T-cell (primary cell): ENCODE data around the gene CD300LG. TPM values are rescaled to one million over a fixed set of nuclear protein-coding genes. Genes with fewer than 3 reads are reported as not detected.
"Not testable (repeated sequence)": the region's sequence is repeated elsewhere in the genome, so short reads cannot be mapped to it uniquely, and the experiment has no call there.

Experiments
- ATAC-seq, 4 experiments: fragments of 200-7000 bp in 3 of 4; fragments of 150-1000 bp in 1 of 4; cut with Tn5 transposase; replicated peaks in 1 of 4; 1 replicate in 3 of 4; 2 replicates in 1 of 4; pipeline ENCODE4 v1.10.0; 2021; ENCODE audit warnings: moderate library complexity in 3 of 4, mild to moderate bottlenecking in 2 of 4, moderate number of reproducible peaks in 1 of 4
- CTCF ChIA-PET, 2 donors: fragments of 300-600 bp; sonication (Branson Sonifier 250); formaldehyde crosslinking; loops; one replicate each; lab custom pipeline; 2022; ENCODE audit warnings: antibody characterized with exemption in 2 of 2; lab: Charles Lee
- POLR2A ChIA-PET, 2 donors: fragments of 300-600 bp; sonication (Branson Sonifier 250); formaldehyde crosslinking; loops; one replicate each; lab custom pipeline; 2022; ENCODE audit warnings: antibody characterized with exemption in 2 of 2; lab: Charles Lee
- DNase-seq, 35 experiments: peaks; one replicate each; pipeline versions ENCODE4 v3.0.0 to v3.0.0-alpha.2; 2013 to 2023
- H3K27ac ChIP-seq: one replicate; pipeline ENCODE4 v1.5.1; 2013; ENCODE audit warnings: low read length
- H3K27me3 ChIP-seq, 2 experiments: replicated peaks in 1 of 2; 1 replicate in 1 of 2; 2 replicates in 1 of 2; pipeline versions ENCODE4 v1.6.1 to v1.7.0; 2013; ENCODE audit warnings: low read length in 1 of 2, mixed read lengths in 1 of 2; ENCODE audit not compliant: control insufficient read depth in 2 of 2, insufficient read depth in 2 of 2; ENCODE audit errors: extremely low read depth in 1 of 2
- H3K36me3 ChIP-seq, 2 donors: 1 replicate in 1 of 2; 2 replicates in 1 of 2; pipeline versions ENCODE4 v1.6.1 to v1.7.0; 2013; ENCODE audit warnings: low read length in 1 of 2; ENCODE audit not compliant: control insufficient read depth in 2 of 2, insufficient read depth in 1 of 2; ENCODE audit errors: extremely low read depth in 1 of 2
- H3K4me1 ChIP-seq, 2 experiments: 1 replicate in 1 of 2; 2 replicates in 1 of 2; pipeline versions ENCODE4 v1.6.1 to v1.7.0; 2013; ENCODE audit warnings: low read length in 2 of 2, mixed read lengths in 1 of 2; ENCODE audit not compliant: insufficient read depth in 2 of 2, control insufficient read depth in 1 of 2; ENCODE audit errors: extremely low read depth in 1 of 2
- H3K4me3 ChIP-seq, 2 donors: 1 replicate in 1 of 2; 2 replicates in 1 of 2; pipeline versions ENCODE4 v1.5.1 to v1.7.0; 2013; ENCODE audit warnings: mild to moderate bottlenecking in 2 of 2, low read length in 1 of 2, moderate library complexity in 1 of 2; ENCODE audit not compliant: control insufficient read depth in 1 of 2; ENCODE audit errors: extremely low read depth in 1 of 2
- H3K9me3 ChIP-seq: 2 replicates; pipeline ENCODE4 v1.7.0; 2013
- H3K27ac Mint-ChIP-seq, 2 donors: one replicate each; pipeline ENCODE4 v1.8.0; 2020 to 2021; ENCODE audit warnings: mild to moderate bottlenecking in 2 of 2, mixed read lengths in 2 of 2
- H3K27me3 Mint-ChIP-seq, 2 donors: one replicate each; pipeline ENCODE4 v1.8.0; 2021 to 2022; ENCODE audit warnings: mixed read lengths in 2 of 2
- H3K36me3 Mint-ChIP-seq: one replicate; pipeline ENCODE4 v1.8.0; 2021; ENCODE audit warnings: mixed read lengths
- H3K4me1 Mint-ChIP-seq, 3 donors: one replicate each; pipeline ENCODE4 v1.8.0; 2020 to 2022; ENCODE audit warnings: mixed read lengths in 3 of 3, mild to moderate bottlenecking in 1 of 3
- H3K4me3 Mint-ChIP-seq, 3 donors: one replicate each; pipeline ENCODE4 v1.8.0; 2020 to 2022; ENCODE audit warnings: mild to moderate bottlenecking in 3 of 3, mixed read lengths in 3 of 3, moderate library complexity in 3 of 3
- H3K9me3 Mint-ChIP-seq, 3 donors: one replicate each; pipeline ENCODE4 v1.8.0; 2020 to 2022; ENCODE audit warnings: mixed read lengths in 3 of 3
- WGBS: methylation state at CpG from one replicate; pipeline ENCODE4 v1.1.5; 2013; ENCODE audit warnings: missing lambda C conversion rate; ENCODE audit not compliant: insufficient coverage; 5-methylcytosine and 5-hydroxymethylcytosine counted together
- total RNA-seq, 35 experiments: library from RNA in 6 of 35; stranded (reverse) in 6 of 35; fragments of 120-200 nt in 1 of 35; gene quantifications; one replicate each; pipeline versions ENCODE4 v1.2.1 to v1.2.4 and lab custom pipeline; 2013 to 2026

The CD300LG gene
- total RNA-seq, 5 donors from 2014 or later (not counting 1 experiment from before 2014, with no cell fraction given) = not detected

GRCh38 chr17:43869031-43869430 is 22.1 kb downstream of the CD300LG start:
- H3K27ac ChIP-seq, POLR2A ChIA-PET, H3K36me3 ChIP-seq, CTCF ChIA-PET, H3K4me3 ChIP-seq, H3K4me1 Mint-ChIP-seq, H3K4me1 ChIP-seq, H3K36me3 Mint-ChIP-seq, H3K27ac Mint-ChIP-seq, H3K9me3 Mint-ChIP-seq, DNase-seq, H3K9me3 ChIP-seq, ATAC-seq, H3K4me3 Mint-ChIP-seq: not testable (repeated sequence)
- WGBS = 100% methylated on average over 1 of the region's 6 CpGs
- H3K27me3 Mint-ChIP-seq = peaks cover 16 to 31% of the 10 kb centered on the region in 2 donors
- H3K27me3 ChIP-seq = peaks cover 0 to 24% of the 10 kb centered on the region in 2 experiments

- Mint-ChIP-seq H3K4me3 (no peak overlapping the region), H3K27me3 (peaks cover 16 to 34% of the 10 kb centered on the region in 2 donors), H3K27ac (no peak overlapping the region), H3K4me1 (no peaks in the 10 kb centered on the region), H3K9me3 (no peaks in the 10 kb centered on the region), H3K36me3 (no peaks in the 10 kb centered on the region)
- ATAC-seq (no peak), DNase-seq (no peak)
- ChIA-PET CTCF (no interaction called here), POLR2A (interaction anchor here in 1 of 2 donors (0.5 kb wide), 1 partner anchor 799 kb away, joined by 3 read pairs; no protein-coding TSS in a partner anchor)
- Histone ChIP-seq H3K36me3 (no peaks in the 10 kb centered on the region), H3K4me3 (no peak overlapping the region), H3K27ac (no peak overlapping the region), H3K27me3 (peaks cover 0 to 24% of the 10 kb centered on the region in 2 experiments), H3K4me1 (no peaks in the 10 kb centered on the region), H3K9me3 (no peaks in the 10 kb centered on the region)
- 69% methylated on average over 8 of the region's 14 CpGs for WGBS
Observed at GRCh38 chr17:43871946-43872690, 25.1 kb downstream of the CD300LG start.

DNA sequence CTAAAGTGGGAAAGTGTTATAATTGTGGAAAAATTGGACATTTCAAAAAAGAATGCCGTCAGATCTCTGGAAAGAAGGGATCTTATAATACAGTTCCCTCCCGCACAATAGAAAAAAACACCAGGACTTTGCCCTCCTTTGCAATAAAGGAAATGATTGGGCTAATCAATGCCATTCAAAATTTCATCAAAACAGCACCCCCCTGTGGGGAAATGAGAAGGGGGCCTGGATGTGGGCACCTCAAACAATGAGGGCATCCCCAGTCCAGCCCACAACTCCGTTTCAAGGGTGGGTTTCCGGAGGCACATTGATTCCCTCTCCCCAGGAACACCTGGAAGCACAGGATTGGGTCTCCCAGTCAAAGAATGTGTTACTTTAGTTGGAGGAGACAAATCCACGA is 26.1 kb downstream of the CD300LG start:
- no peaks in the 10 kb centered on the region for H3K36me3 Mint-ChIP-seq
- no peak for ATAC-seq
- CTCF ChIA-PET = no interaction called here

GRCh38 chr17:43873815-43874214 is 26.8 kb downstream of the CD300LG start:
- WGBS = 93% methylated on average over 3 of the region's 6 CpGs
- Mint-ChIP-seq H3K36me3 (no peaks in the 10 kb centered on the region), H3K4me1 (peaks cover 2 to 3% (median 2%) of the 10 kb centered on the region in 3 donors), H3K9me3 (no peaks in the 10 kb centered on the region), H3K27ac (no peak overlapping the region), H3K27me3 (peaks cover 10 to 22% of the 10 kb centered on the region in 2 donors), H3K4me3 (no peak overlapping the region)
- Histone ChIP-seq H3K4me3 (no peak overlapping the region), H3K36me3 (no peaks in the 10 kb centered on the region), H3K27ac (no peak overlapping the region), H3K4me1 (peaks cover 0 to 6% of the 10 kb centered on the region in 2 experiments), H3K9me3 (no peaks in the 10 kb centered on the region), H3K27me3 (peaks cover 0 to 26% of the 10 kb centered on the region in 2 experiments)
- CTCF ChIA-PET = no interaction called here
- DNase-seq (no peak), ATAC-seq (no peak)
- POLR2A ChIA-PET = no interaction called here

More for the DNA sequence above, 26.1 kb downstream of the CD300LG start:
- Mint-ChIP-seq H3K27ac (no peak overlapping the region), H3K4me3 (no peak overlapping the region), H3K9me3 (no peaks in the 10 kb centered on the region), H3K4me1 (no peaks in the 10 kb centered on the region), H3K27me3 (peaks cover 16 to 29% of the 10 kb centered on the region in 2 donors)
- no peak for DNase-seq
- Histone ChIP-seq H3K27ac (no peak overlapping the region), H3K27me3 (peaks cover 0 to 28% of the 10 kb centered on the region in 2 experiments), H3K4me1 (no peaks in the 10 kb centered on the region), H3K4me3 (no peak overlapping the region), H3K9me3 (no peaks in the 10 kb centered on the region), H3K36me3 (no peaks in the 10 kb centered on the region)
- POLR2A ChIA-PET = no interaction called here
- 67% methylated on average over 3 of the region's 5 CpGs for WGBS

- Mint-ChIP-seq H3K9me3 (no peaks in the 10 kb centered on the region), H3K27me3 (peaks cover 9 to 22% of the 10 kb centered on the region in 2 donors), H3K36me3 (no peaks in the 10 kb centered on the region), H3K4me1 (peaks cover 2 to 8% (median 3%) of the 10 kb centered on the region in 3 donors), H3K27ac (no peak overlapping the region), H3K4me3 (no peak overlapping the region)
- no peaks in the 10 kb centered on the region for H3K36me3 ChIP-seq
- no peaks in the 10 kb centered on the region for H3K9me3 ChIP-seq
- peaks cover 0 to 26% of the 10 kb centered on the region in 2 experiments for H3K27me3 ChIP-seq
- H3K27ac ChIP-seq = no peak overlapping the region
- ChIA-PET CTCF (no interaction called here), POLR2A (no interaction called here)
- no peak for DNase-seq
- ATAC-seq = no peak
- peaks cover 0 to 7% of the 10 kb centered on the region in 2 experiments for H3K4me1 ChIP-seq
- 100% methylated on average over 2 of the region's 3 CpGs for WGBS
- H3K4me3 ChIP-seq = no peak overlapping the region
Observed at GRCh38 chr17:43874293-43874692, 27.3 kb downstream of the CD300LG start.

DNA sequence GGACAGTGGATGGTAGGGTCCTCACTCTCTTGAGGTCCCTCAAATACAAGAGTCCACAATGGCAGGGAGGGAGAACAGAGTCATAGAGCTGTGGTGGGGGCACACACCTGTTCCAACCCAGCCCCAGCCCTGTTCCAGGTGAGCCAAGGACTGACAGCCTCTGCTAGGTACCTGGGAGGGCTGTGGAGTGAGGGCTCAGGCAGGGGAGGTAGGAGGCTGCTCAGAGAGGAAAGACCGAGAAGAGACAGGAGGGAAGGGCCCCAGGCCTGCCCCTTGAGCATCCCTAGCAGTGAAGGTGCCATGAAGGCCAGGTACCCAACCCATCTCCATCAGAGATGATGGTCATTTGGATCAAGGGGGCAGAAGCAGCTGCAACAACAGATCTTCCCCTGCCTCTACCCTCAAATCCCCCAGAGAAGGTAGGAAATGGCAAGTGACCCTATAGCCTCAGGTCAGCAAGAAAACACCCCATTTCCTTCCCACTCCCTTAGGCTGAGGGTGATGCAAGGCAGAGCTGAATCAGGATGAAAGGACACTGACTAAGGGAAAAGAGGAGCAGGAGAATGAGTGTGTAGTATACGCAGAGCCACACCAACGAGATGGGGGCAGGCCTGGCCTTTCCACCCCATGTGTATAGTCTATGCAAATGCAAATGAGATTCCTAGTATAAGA is 28.6 kb downstream of the CD300LG start:
- no peak overlapping the region for H3K27ac Mint-ChIP-seq
- peaks cover 4 to 15% of the 10 kb centered on the region in 2 donors for H3K27me3 Mint-ChIP-seq
- Histone ChIP-seq H3K9me3 (no peaks in the 10 kb centered on the region), H3K4me3 (no peak overlapping the region), H3K27ac (no peak overlapping the region), H3K27me3 (peaks cover 0 to 31% of the 10 kb centered on the region in 2 experiments), H3K4me1 (peaks cover 0 to 7% of the 10 kb centered on the region in 2 experiments), H3K36me3 (no peaks in the 10 kb centered on the region)
- POLR2A ChIA-PET = no interaction called here
- H3K9me3 Mint-ChIP-seq = no peaks in the 10 kb centered on the region
- CTCF ChIA-PET = no interaction called here
- no peak overlapping the region for H3K4me3 Mint-ChIP-seq
- peaks cover 2 to 9% (median 3%) of the 10 kb centered on the region in 3 donors for H3K4me1 Mint-ChIP-seq
- no CpG with 5 or more reads among the region's 3 CpGs for WGBS
- ATAC-seq (no peak), DNase-seq (no peak)
- no peaks in the 10 kb centered on the region for H3K36me3 Mint-ChIP-seq
